GM18519 (cell line): ENCODE results near the gene ZDHHC22.
A peak's percentile ranks its signal among the peaks of the same experiment; 100 is the strongest.

Experiments used
- ATAC-seq: cut with Tn5 transposase; IDR thresholded peaks from one replicate; pipeline ENCODE4 v1.9.1; 2021; ENCODE audit warnings: mild to moderate bottlenecking, moderate library complexity; ENCODE audit not compliant: unreplicated experiment, low FRiP score

ZDHHC22 gene

GRCh38 chr14:77107228-77107627 is 34.4 kb downstream of the ZDHHC22 start:
- ATAC-seq = no peak

- ATAC-seq = no peak
These were observed 34.9 kb downstream of the ZDHHC22 start for GRCh38 chr14:77106666-77107065.

- ATAC-seq = no peak
These were observed 36.2 kb downstream of the ZDHHC22 start for GRCh38 chr14:77105145-77105939.

GRCh38 chr14:77104393-77104792 is 37.2 kb downstream of the ZDHHC22 start:
- ATAC-seq = no peak

- no peak for ATAC-seq
These were observed 37.6 kb downstream of the ZDHHC22 start for GRCh38 chr14:77103951-77104350.

- no peak for ATAC-seq
These were observed 38.1 kb downstream of the ZDHHC22 start for GRCh38 chr14:77103475-77103874.

- ATAC-seq = no peak
These were observed 39.4 kb downstream of the ZDHHC22 start for GRCh38 chr14:77102154-77102553.

- no peak for ATAC-seq
These were observed 40.6 kb downstream of the ZDHHC22 start for GRCh38 chr14:77100961-77101360.

- ATAC-seq = no peak
These were observed 42.0 kb downstream of the ZDHHC22 start for GRCh38 chr14:77099425-77100167.

GRCh38 chr14:77098529-77099353 is 42.9 kb downstream of the ZDHHC22 start:
- ATAC-seq = no peak

GRCh38 chr14:77097700-77098528 is 43.7 kb downstream of the ZDHHC22 start, which contains the start of gene CIPC:
Gene CIPC, plus strand, starts transcription at chr14:77098258. Its CDS starts 7,451 bp downstream, at chr14:77105709.
- peak; percentile 80 for ATAC-seq

- ATAC-seq = no peak
These were observed 44.4 kb downstream of the ZDHHC22 start for GRCh38 chr14:77097006-77097699.

GRCh38 chr14:77094672-77095284 is 46.8 kb downstream of the ZDHHC22 start:
- no peak for ATAC-seq

- no peak for ATAC-seq
These were observed 48.9 kb downstream of the ZDHHC22 start for GRCh38 chr14:77092676-77093075.

- no peak for ATAC-seq
These were observed 50.1 kb downstream of the ZDHHC22 start for GRCh38 chr14:77091518-77091917.

- no peak for ATAC-seq
These were observed 52.9 kb downstream of the ZDHHC22 start for GRCh38 chr14:77088645-77089044.

GRCh38 chr14:77088219-77088618 is 53.4 kb downstream of the ZDHHC22 start:
- ATAC-seq = no peak

- no peak for ATAC-seq
These were observed 54.0 kb downstream of the ZDHHC22 start for GRCh38 chr14:77087631-77088030.

- ATAC-seq = no peak
These were observed 54.6 kb downstream of the ZDHHC22 start for GRCh38 chr14:77086951-77087350.
